Neural cell (in vitro differentiated cells): ENCODE data around the gene RYR3.

Source experiments
- EP300 ChIP-seq: fragments of 450-650 bp; conservative IDR thresholded peaks from 2 replicates; pipeline ENCODE4 v1.6.1; 2014; ENCODE audit warnings: antibody characterized with exemption, mild to moderate bottlenecking, moderate library complexity; ENCODE audit not compliant: poor library complexity, severe bottlenecking
- EZH2 ChIP-seq: fragments of 200-600, 300-800 bp; shearing (Covaris generic), sonication (generic); IDR thresholded peaks from 2 replicates; pipeline ENCODE4 v1.6.1; 2014; ENCODE audit warnings: antibody characterized with exemption, low read length, borderline replicate concordance, mild to moderate bottlenecking; ENCODE audit not compliant: insufficient read depth, poor library complexity, severe bottlenecking
- POLR2AphosphoS5 ChIP-seq: IDR thresholded peaks from 2 replicates; pipeline ENCODE4 v1.6.1; 2012
- RAD21 ChIP-seq: fragments of 450-650 bp; conservative IDR thresholded peaks from 2 replicates; pipeline ENCODE4 v1.6.1; 2014; ENCODE audit warnings: antibody characterized with exemption, mild to moderate bottlenecking, moderate library complexity
- REST ChIP-seq: IDR thresholded peaks from 2 replicates; pipeline ENCODE4 v1.6.1; 2012; ENCODE audit warnings: borderline replicate concordance
- SMC3 ChIP-seq: fragments of 450-650 bp; conservative IDR thresholded peaks from 2 replicates; pipeline ENCODE4 v1.6.1; 2014; ENCODE audit warnings: antibody characterized with exemption, mild to moderate bottlenecking, moderate library complexity; ENCODE audit not compliant: poor library complexity
- TAF1 ChIP-seq: IDR thresholded peaks from 2 replicates; pipeline ENCODE4 v1.6.1; 2012; ENCODE audit warnings: low read depth
- TF ChIP-seq, protein P1 (sequence below): fragments of 450-650 bp; IDR thresholded peaks from 2 replicates; pipeline ENCODE4 v1.5.1; 2014; ENCODE audit warnings: antibody characterized with exemption, mild to moderate bottlenecking, moderate library complexity; ENCODE audit not compliant: poor library complexity, severe bottlenecking

- TF ChIP-seq EP300 (peak; percentile 7), EZH2 (no peak), SMC3 (no peak), POLR2AphosphoS5 (no peak), RAD21 (no peak), REST (no peak), TAF1 (no peak)
- TF ChIP-seq, protein P1, sequence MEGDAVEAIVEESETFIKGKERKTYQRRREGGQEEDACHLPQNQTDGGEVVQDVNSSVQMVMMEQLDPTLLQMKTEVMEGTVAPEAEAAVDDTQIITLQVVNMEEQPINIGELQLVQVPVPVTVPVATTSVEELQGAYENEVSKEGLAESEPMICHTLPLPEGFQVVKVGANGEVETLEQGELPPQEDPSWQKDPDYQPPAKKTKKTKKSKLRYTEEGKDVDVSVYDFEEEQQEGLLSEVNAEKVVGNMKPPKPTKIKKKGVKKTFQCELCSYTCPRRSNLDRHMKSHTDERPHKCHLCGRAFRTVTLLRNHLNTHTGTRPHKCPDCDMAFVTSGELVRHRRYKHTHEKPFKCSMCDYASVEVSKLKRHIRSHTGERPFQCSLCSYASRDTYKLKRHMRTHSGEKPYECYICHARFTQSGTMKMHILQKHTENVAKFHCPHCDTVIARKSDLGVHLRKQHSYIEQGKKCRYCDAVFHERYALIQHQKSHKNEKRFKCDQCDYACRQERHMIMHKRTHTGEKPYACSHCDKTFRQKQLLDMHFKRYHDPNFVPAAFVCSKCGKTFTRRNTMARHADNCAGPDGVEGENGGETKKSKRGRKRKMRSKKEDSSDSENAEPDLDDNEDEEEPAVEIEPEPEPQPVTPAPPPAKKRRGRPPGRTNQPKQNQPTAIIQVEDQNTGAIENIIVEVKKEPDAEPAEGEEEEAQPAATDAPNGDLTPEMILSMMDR: no peak
These were observed 329.2 kb downstream of the RYR3 start for GRCh38 chr15:33639978-33640377.
